ENCODE data around the gene PDE4B. TPM values are rescaled to one million over a fixed set of nuclear protein-coding genes. Genes with fewer than 3 reads are reported as not detected.
"Not testable (repeated sequence)": the region's sequence is repeated elsewhere in the genome, so short reads cannot be mapped to it uniquely, and the experiment has no call there.

The PDE4B gene
- total RNA-seq, 1 experiment from 2014 or later: 9.0 TPM

DNA sequence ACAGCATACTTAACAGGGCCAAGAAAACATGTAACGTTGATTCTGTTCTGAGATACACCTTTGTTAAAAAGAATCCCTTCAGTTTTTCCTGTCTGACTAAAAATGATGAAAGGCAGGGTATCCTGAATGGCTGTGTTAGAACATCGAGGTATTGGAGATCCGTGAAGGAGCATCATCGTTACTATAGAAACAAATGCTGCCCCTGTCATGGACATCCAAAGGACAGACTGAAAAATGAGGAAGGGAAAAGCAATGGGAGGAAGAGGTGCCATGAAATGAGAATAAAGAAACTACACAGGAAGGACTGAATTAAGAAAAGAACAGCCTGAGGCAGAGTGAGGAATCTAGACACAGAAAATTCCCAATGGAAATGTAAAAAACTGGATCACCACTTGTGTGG is 257.9 kb downstream of the PDE4B start:
- DNase-seq (ENCODE audit: low read depth): no peak

- no peak for DNase-seq (ENCODE audit: low read depth)
These were observed 262.4 kb downstream of the PDE4B start for GRCh38 chr1:66055092-66055491.

- DNase-seq (ENCODE audit: low read depth): not testable (repeated sequence)
These were observed 264.8 kb downstream of the PDE4B start for GRCh38 chr1:66057448-66057847.

DNA sequence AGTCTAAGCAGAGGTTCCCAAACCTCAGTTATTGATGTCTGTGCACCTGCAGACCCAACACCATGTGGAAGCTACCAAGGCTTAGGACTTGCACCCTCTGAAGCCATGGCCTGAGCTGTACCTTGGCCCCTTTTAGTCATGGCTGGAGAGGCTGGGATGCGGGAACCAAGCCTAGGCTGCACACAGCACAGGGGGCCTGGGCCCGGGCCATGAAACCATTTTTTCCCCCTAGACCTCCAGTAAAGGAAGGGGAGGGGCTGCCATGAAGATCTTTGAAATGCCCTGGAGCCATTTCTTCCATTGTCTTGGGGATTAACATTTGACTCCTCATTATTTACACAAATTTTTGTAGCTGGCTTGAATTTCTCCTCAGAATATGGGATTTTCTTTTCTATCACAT is 265.9 kb downstream of the PDE4B start:
- no peak for DNase-seq (ENCODE audit: low read depth)

GRCh38 chr1:66067219-66067618 is 274.5 kb downstream of the PDE4B start:
- DNase-seq (ENCODE audit: low read depth): not testable (repeated sequence)

GRCh38 chr1:66069976-66070876 is 277.5 kb downstream of the PDE4B start:
- no peak for DNase-seq (ENCODE audit: low read depth)

GRCh38 chr1:66073388-66073787 is 280.7 kb downstream of the PDE4B start:
- DNase-seq (ENCODE audit: low read depth): no peak

GRCh38 chr1:66074147-66074546 is 281.5 kb downstream of the PDE4B start:
- no peak for DNase-seq (ENCODE audit: low read depth)

- no peak for DNase-seq (ENCODE audit: low read depth)
These were observed 285.7 kb downstream of the PDE4B start for GRCh38 chr1:66078412-66078811.

DNA sequence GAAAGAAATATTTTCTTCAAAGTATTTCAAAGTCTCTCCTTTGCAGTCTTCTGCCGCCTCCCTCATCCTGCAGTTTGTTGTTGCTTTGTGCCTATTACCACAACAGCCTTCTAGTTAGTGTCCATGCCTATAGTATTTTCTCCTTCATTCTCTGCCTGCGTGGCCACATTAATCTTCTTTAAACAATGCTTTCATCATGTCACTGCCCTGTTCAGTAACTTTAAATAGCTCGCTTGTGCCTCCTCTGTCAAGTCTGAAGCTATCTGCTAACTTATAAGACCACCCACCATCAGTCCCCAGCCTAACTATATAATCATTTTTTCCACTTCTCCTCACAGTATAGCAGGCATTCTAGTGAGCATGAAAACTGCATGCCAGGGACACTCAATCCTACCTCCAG is 290.3 kb downstream of the PDE4B start:
- no peak for DNase-seq (ENCODE audit: low read depth)

GRCh38 chr1:66084442-66084841 is 291.7 kb downstream of the PDE4B start:
- no peak for DNase-seq (ENCODE audit: low read depth)

- DNase-seq (ENCODE audit: low read depth): no peak
These were observed 292.9 kb downstream of the PDE4B start for GRCh38 chr1:66085600-66085999.

DNA sequence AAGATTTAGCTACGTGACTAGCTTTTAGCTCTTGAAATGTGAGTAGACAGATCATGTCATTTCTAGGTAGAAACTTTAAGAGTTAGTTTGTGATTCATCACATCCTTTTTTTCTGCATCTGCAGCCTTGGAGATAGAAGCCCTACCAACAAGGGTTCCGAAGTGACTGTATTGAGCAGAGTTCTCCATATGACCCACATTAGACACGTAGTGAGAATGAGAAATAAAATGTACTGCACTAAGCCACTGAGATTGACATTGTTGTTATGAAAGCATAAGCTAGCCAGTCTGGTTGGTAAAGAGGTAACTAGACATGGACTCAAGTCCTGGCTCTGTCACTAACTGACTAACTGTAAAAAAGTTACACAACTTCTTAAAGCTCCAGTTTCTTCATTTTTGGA is 296.1 kb downstream of the PDE4B start:
- DNase-seq (ENCODE audit: low read depth): no peak

GRCh38 chr1:66090859-66091457 is 298.3 kb downstream of the PDE4B start:
- DNase-seq (ENCODE audit: low read depth): no peak

GRCh38 chr1:66095190-66095589 is 302.5 kb downstream of the PDE4B start:
- DNase-seq (ENCODE audit: low read depth): no peak

DNA sequence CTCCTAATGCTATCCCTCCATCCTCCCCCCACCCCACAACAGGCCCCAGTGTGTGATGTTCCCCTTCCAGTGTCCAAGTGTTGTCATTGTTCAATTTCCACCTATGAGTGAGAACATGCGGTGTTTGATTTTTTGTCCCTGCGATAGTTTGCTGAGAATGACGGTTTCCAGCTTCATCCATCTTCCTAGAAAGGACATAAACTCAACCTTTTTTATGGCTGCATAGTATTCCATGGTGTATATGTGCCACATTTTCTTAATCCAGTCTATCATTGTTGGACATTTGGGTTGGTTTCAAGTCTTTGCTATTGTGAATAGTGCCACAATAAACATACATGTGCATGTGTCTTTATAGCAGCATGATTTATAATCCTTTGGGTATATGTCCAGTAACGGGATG is 308.3 kb downstream of the PDE4B start:
- not testable (repeated sequence) for DNase-seq (ENCODE audit: low read depth)

DNA sequence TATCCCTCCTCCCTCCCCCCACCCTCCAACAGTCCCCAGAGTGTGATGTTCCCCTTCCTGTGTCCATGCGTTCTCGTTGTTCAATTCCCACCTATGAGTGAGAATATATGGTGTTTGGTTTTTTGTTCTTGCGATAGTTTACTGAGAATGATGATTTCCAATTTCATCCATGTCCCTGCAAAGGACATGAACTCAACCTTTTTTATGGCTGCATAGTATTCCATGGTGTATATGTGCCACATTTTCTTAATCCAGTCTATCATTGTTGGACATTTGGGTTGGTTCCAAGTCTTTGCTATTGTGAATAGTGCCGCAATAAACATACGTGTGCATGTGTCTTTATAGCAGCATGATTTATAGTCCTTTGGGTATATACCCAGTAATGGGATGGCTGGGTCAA is 311.4 kb downstream of the PDE4B start:
- DNase-seq (ENCODE audit: low read depth): not testable (repeated sequence)

GRCh38 chr1:66108624-66109023 is 315.9 kb downstream of the PDE4B start:
- DNase-seq (ENCODE audit: low read depth): no peak

- DNase-seq (ENCODE audit: low read depth): no peak
These were observed 320.2 kb downstream of the PDE4B start for GRCh38 chr1:66112744-66113400.

GRCh38 chr1:66119148-66119547 is 326.5 kb downstream of the PDE4B start:
- no peak for DNase-seq (ENCODE audit: low read depth)

DNA sequence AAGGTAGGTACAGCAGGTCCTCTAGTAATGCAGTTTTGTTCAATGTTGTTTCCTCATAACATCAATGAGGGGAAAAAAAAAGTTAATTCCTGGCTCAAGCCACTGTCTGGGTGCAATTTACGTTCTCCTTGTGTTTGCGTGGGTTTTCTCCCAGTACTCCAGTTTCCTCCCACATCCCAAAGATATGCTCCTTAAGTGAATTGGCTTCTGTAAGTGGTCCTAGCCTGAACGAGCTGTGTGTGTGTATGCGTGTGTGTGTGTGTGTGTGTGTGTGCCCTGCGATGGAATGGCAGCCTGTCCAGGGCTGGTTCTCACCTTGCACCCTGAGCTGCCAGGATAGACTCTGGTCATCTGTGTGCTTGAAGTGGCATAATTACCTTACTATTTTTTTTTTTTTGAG is 332.0 kb downstream of the PDE4B start:
- no peak for DNase-seq (ENCODE audit: low read depth)

- DNase-seq (ENCODE audit: low read depth): not testable (repeated sequence)
These were observed 335.9 kb downstream of the PDE4B start for GRCh38 chr1:66128641-66129040.

GRCh38 chr1:66132324-66132723 is 339.6 kb downstream of the PDE4B start:
- no peak for DNase-seq (ENCODE audit: low read depth)

Data from RPMI7951 (cell line).